Measurements from ENCODE around the gene HSPA9.

DNA sequence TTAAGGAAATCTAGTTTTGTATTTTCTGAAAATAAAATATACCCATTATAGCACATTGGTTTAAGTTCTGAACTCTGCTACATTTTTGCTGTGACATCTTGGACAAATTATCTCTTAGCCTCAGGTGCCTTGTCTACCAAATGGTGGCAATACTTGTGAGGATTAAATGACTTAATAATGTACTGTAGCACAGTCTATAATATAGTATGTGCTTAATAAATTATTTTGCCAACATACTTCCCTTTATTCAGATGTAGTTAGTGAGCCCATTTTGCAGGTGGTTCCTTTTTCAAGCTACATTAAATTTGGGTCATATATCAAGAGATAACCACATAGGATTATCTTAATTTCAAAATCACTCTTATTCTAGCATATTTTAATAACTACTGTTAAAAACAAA, 35.4 kb downstream of the HSPA9 start:
- no peak for TF ChIP-seq POLR2AphosphoS5 (IDR thresholded peaks at IDR 0.05)
- TF ChIP-seq CTCF (IDR thresholded peaks at IDR 0.05) = no peak
